GM12878 (cell line): ENCODE measurements around the gene IFNL3. TPM values are rescaled to one million over a fixed set of nuclear protein-coding genes. Genes with fewer than 3 reads are reported as not detected.

ENCODE experiments used
- ATAC-seq: fragments of 200-7000 bp; cut with Tn5 transposase; 3 replicates; pipeline ENCODE4 v1.9.1; 2020; ENCODE audit warnings: mild to moderate bottlenecking, moderate library complexity
- BruUV-seq: library from RNA; stranded (reverse); fragments of 400-500 nt; replicated peaks from 2 replicates; lab custom pipeline; 2021; lab: Mats Ljungman, UMichigan
- CTCF ChIA-PET: fragments of 300-600 bp; sonication (Branson Sonifier 250); formaldehyde crosslinking; extraction: SDS; loops from one replicate; lab custom pipeline; 2021; ENCODE audit warnings: inconsistent platforms; lab: Yijun Ruan, JAX
- POLR2A ChIA-PET: fragments of 350-600 bp; formaldehyde crosslinking; extraction: SDS; loops from one replicate; lab custom pipeline; 2021; ENCODE audit warnings: inconsistent platforms; lab: Charles Lee
- RAD21 ChIA-PET: fragments of 300-600 bp; sonication (Branson Sonifier 250); formaldehyde crosslinking; loops from one replicate; lab custom pipeline; 2023; ENCODE audit warnings: antibody characterized with exemption; ENCODE audit not compliant: unreplicated experiment; lab: Charles Lee
- SMC1A ChIA-PET: fragments of 300-600 bp; sonication (Branson Sonifier 250); formaldehyde crosslinking; loops from one replicate; lab custom pipeline; 2023; ENCODE audit not compliant: unreplicated experiment, uncharacterized antibody; lab: Charles Lee
- DNase-seq: peaks from one replicate; pipeline ENCODE4 v3.0.0-alpha.2; 2011; ENCODE audit warnings: low read depth, low spot score
- FAIRE-seq: peaks from 3 replicates; lab custom pipeline; 2011; peaks lifted over from hg19 to GRCh38; lab: Jason Lieb, UNC
- H2AFZ ChIP-seq: 2 replicates; pipeline ENCODE4 v1.6.0; 2011; ENCODE audit warnings: low read depth, low read length, control low read depth; ENCODE audit not compliant: control insufficient read depth
- H3K27ac ChIP-seq: 2 replicates; pipeline ENCODE4 v1.5.1; 2011; ENCODE audit warnings: control low read depth; ENCODE audit not compliant: control insufficient read depth, insufficient read depth
- H3K27me3 ChIP-seq, 2 experiments: replicated peaks in 1 of 2; 2 replicates each; pipeline versions ENCODE4 v1.6.0 to v1.6.1; 2011; ENCODE audit warnings: low read length in 1 of 2; ENCODE audit not compliant: control insufficient read depth in 2 of 2, insufficient read depth in 2 of 2
- H3K36me3 ChIP-seq, 2 experiments: 2 replicates each; pipeline ENCODE4 v1.5.1; 2011; ENCODE audit warnings: low read length in 1 of 2; ENCODE audit not compliant: control insufficient read depth in 2 of 2, insufficient read depth in 2 of 2
- H3K4me1 ChIP-seq: 2 replicates; pipeline ENCODE4 v1.6.1; 2011; ENCODE audit warnings: mild to moderate bottlenecking, low read length, moderate library complexity, mixed read lengths; ENCODE audit not compliant: control insufficient read depth, insufficient read depth
- H3K4me2 ChIP-seq: 2 replicates; pipeline ENCODE4 v1.6.0; 2011; ENCODE audit warnings: control low read depth; ENCODE audit not compliant: control insufficient read depth, insufficient read depth
- H3K4me3 ChIP-seq: fragments of 200-600 bp; sonication (generic); 2 replicates; pipeline ENCODE4 v1.5.1; 2016
- H3K79me2 ChIP-seq: 2 replicates; pipeline ENCODE4 v1.6.0; 2011; ENCODE audit warnings: low read length; ENCODE audit not compliant: control insufficient read depth, insufficient read depth
- H3K9ac ChIP-seq: 2 replicates; pipeline ENCODE4 v1.8.0; 2011; ENCODE audit warnings: low read length, control low read depth, mixed read lengths; ENCODE audit not compliant: control insufficient read depth, insufficient read depth
- H3K9me3 ChIP-seq: replicated peaks from 3 replicates; pipeline ENCODE4 v1.5.1; 2011; ENCODE audit warnings: mild to moderate bottlenecking, low read length; ENCODE audit not compliant: control insufficient read depth, insufficient read depth
- H4K20me1 ChIP-seq: 2 replicates; pipeline ENCODE4 v1.6.0; 2011; ENCODE audit not compliant: control insufficient read depth, insufficient read depth
- CHD2 ChIP-seq: IDR thresholded peaks from 2 replicates; pipeline ENCODE4 v1.6.1; 2011; ENCODE audit warnings: low read depth, low read length, improper control_type of control experiment, borderline replicate concordance
- CREB1 ChIP-seq: IDR thresholded peaks from 2 replicates; pipeline ENCODE4 v1.6.1; 2012; ENCODE audit warnings: low read depth, mild to moderate bottlenecking, inconsistent platforms
- DPF2 ChIP-seq: fragments of 450-650 bp; IDR thresholded peaks from 2 replicates; pipeline ENCODE4 v1.6.1; 2017; ENCODE audit warnings: mild to moderate bottlenecking
- NFYA ChIP-seq: IDR thresholded peaks from 2 replicates; pipeline ENCODE4 v1.6.1; 2011; ENCODE audit warnings: low read depth, mild to moderate bottlenecking, low read length, improper control_type of control experiment, borderline replicate concordance
- POLR2AphosphoS2 ChIP-seq: IDR thresholded peaks from 2 replicates; pipeline ENCODE4 v1.6.1; 2011; ENCODE audit warnings: low read depth, mild to moderate bottlenecking, low read length, improper control_type of control experiment, moderate library complexity
- PRDM15 ChIP-seq: fragments of 450-650 bp; formaldehyde crosslinking; IDR thresholded peaks from 2 replicates; pipeline ENCODE4 v1.4.0; 2020; ENCODE audit warnings: mild to moderate bottlenecking, moderate library complexity
- RBBP5 ChIP-seq: fragments of 200-600 bp; sonication (generic); conservative IDR thresholded peaks from 2 replicates; pipeline ENCODE4 v1.6.1; 2016
- RELB ChIP-seq: fragments of 450-650 bp; IDR thresholded peaks from 2 replicates; pipeline ENCODE4 v1.6.1; 2017; ENCODE audit warnings: low read depth, mild to moderate bottlenecking, moderate library complexity
- SKIL ChIP-seq: fragments of 450-650 bp; IDR thresholded peaks from 2 replicates; pipeline ENCODE4 v1.6.1; 2017; ENCODE audit warnings: mild to moderate bottlenecking, low read depth, inconsistent platforms; ENCODE audit not compliant: poor library complexity, severe bottlenecking
- SMC3 ChIP-seq: IDR thresholded peaks from 2 replicates; pipeline ENCODE4 v1.6.1; 2011; ENCODE audit warnings: low read length, improper control_type of control experiment, borderline replicate concordance
- TBL1XR1 ChIP-seq: IDR thresholded peaks from 2 replicates; pipeline ENCODE4 v1.6.1; 2012; ENCODE audit warnings: low read depth, low read length, improper control_type of control experiment
- ZNF384 ChIP-seq: IDR thresholded peaks from 2 replicates; pipeline ENCODE4 v1.6.1; 2012; ENCODE audit warnings: low read depth, mild to moderate bottlenecking, low read length, improper control_type of control experiment, borderline replicate concordance
- WGBS: methylation state at CpG from one replicate; pipeline ENCODE4 v1.1.6; 2016; ENCODE audit warnings: low lambda C conversion rate; ENCODE audit not compliant: insufficient replicate concordance, insufficient coverage; ENCODE audit errors: missing lambda C conversion rate; 5-methylcytosine and 5-hydroxymethylcytosine counted together
- in situ Hi-C: fragments of 300-500 bp; cut with MboI; formaldehyde crosslinking; loops from 9 replicates; pipeline ENCODE4 v1.14.3; 2018; ENCODE audit warnings: mixed read lengths
- intact Hi-C: fragments of 100-400 bp; cut with micrococcal nuclease; formaldehyde crosslinking; loops from one replicate; pipeline ENCODE4 v1.14.2; 2022; ENCODE audit not compliant: unreplicated experiment
- polyA plus RNA-seq, 11 experiments: library from polyadenylated mRNA; depleted of rRNA in 4 of 11; unstranded in 6 of 11; stranded (reverse) in 5 of 11; fragments of >200 nt; fragmentation: Nextera tagmentation in 4 of 11; fragmentation: Illumina TruSeq in 1 of 11; extraction: Ambion mirVana in 4 of 11; extraction: Trizol in 1 of 11; gene quantifications; 1 replicate in 1 of 11; 2 replicates in 10 of 11; pipeline versions ENCODE4 v1.2.1 to v1.2.3, GENCODE V29; 2011 to 2016; ENCODE audit warnings: inconsistent platforms in 2 of 11, missing spikeins in 2 of 11, low read depth in 1 of 11
- total RNA-seq, 4 experiments: library from RNA; depleted of rRNA in 3 of 4; stranded (reverse); fragments of >200 nt in 3 of 4; fragmentation: Illumina TruSeq in 1 of 4; extraction: Trizol in 1 of 4; gene quantifications; 2 replicates each; pipeline versions ENCODE4 v1.2.1 to v1.2.3, GENCODE V29; 2013 to 2021

Gene IFNL3
- total and polyA plus RNA-seq, 10 of the 15 experiments (the other 5 are each of a cell fraction or from before 2014, with no cell fraction given): not detected

- no peak for TF ChIP-seq SKIL
These were observed 39.2 kb upstream of the IFNL3 start (continued) for GRCh38 chr19:39284032-39284431.

- Histone ChIP-seq H3K4me3 (no peak overlapping the region), H3K9me3 (no peaks in the 10 kb centered on the region; the same call in 1 of the 3 replicates), H3K27ac (no peak overlapping the region), H3K36me3 (no peaks in the 10 kb centered on the region), H3K4me1 (no peaks in the 10 kb centered on the region), H4K20me1 (no peaks in the 10 kb centered on the region), H3K4me2 (no peak overlapping the region), H3K9ac (no peak overlapping the region), H3K79me2 (no peaks in the 10 kb centered on the region)
- ChIA-PET RAD21 (no interaction called here), SMC1A (interaction anchor here (1.1 kb wide), 1 partner anchor 13 kb away, joined by 3 read pairs; no protein-coding TSS in a partner anchor), POLR2A (no interaction called here), CTCF (interaction anchor here (0.6 to 1.7 kb wide), 2 partner anchors 11 to 440 kb away, joined by 3 read pairs; no protein-coding TSS in a partner anchor)
- DNase-seq (no peak), ATAC-seq (no peak)
- in situ Hi-C loops: no loop called here
- BruUV-seq: no TSS peak
- 5% methylated on average over 1 of the region's 1 CpG for WGBS
- intact Hi-C loops: no loop called here
- TF ChIP-seq RELB (no peak), DPF2 (no peak), CHD2 (no peak), RBBP5 (no peak), NFYA (no peak), SMC3 (no peak), PRDM15 (CRISPR knock-in tag) (no peak), CREB1 (no peak), ZNF384 (no peak), TBL1XR1 (no peak), POLR2AphosphoS2 (no peak)
- TF ChIP-seq, all 136 proteins: peak for 0
- Histone ChIP-seq H2AFZ (no peak overlapping the region), H3K27me3 (peaks cover 0 to 1% of the 10 kb centered on the region in 2 experiments; a peak in 2 of 4 replicates)
- FAIRE-seq: no peak
These were observed 37.2 kb upstream of the IFNL3 start for GRCh38 chr19:39282021-39282420.
